ENCODE data around the gene AMPD1.

Gene AMPD1

GRCh38 chr1:114648503-114648902 lies 46.8 kb downstream of the AMPD1 start:
- DNase-seq (ENCODE audit: extremely low read depth in 1 of 2, low read depth in 1 of 2) = no peak

DNA sequence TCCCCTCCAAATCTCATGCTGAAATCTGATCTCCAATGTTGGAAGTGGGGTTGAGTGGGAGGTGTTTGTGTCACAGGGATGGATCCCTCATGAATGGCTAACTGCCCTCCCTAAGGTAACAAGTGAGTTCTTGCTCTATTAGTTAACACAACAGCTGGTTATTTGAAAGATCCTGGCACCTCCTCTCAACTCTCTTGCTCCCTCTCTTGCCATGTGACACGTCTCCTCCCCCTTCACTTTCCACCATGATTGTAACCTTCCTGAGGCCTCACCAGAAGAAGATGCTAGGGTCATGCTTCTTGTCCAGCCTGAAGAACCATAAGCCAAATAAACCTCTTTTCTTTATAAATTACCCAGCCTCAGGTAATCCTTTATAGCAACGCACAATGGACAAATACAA lies 54.0 kb downstream of the AMPD1 start:
- DNase-seq (ENCODE audit: extremely low read depth in 1 of 2, low read depth in 1 of 2) = no peak

- no peak for DNase-seq (ENCODE audit: extremely low read depth in 1 of 2, low read depth in 1 of 2)
Measured at GRCh38 chr1:114638910-114639309, 56.4 kb downstream of the AMPD1 start.

DNA sequence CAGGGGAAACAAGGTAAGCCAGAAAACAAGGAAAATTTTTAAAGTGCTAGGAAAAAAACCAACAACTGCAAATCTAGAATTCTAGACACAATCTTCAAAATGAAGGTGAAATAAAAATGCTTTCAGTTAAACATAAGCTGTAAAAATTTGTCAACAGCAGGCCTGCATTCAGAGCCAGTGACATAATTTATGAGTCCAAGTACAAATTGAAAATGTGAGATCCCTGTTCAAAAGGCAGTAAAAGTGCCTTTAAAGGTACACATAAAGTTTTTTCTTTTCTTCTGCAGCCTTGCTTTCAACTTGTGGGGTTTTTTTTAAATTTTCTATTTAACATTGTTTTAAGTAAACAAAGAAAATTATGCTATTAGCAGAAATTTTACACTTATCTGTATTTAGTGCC lies 62.9 kb downstream of the AMPD1 start:
- DNase-seq (ENCODE audit: extremely low read depth in 1 of 2, low read depth in 1 of 2) = no peak

DNA sequence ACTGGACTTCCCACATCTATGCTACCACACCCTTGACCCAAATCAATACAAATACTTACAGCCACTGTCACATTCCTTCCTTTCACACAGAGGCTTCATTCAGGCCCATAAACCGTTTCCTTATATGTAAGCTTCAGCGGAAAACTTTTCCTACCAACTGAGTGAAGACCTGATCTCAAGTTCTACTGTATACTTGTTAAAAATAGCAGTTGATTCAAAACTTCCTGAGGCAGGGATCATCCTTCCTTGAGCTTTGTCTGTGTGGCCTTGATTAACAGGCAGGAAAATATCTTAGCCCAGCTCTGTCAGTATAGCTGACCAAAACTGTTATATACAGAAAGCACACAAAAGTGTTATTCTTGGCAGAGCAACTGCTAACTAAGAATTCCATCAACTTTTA lies 68.2 kb downstream of the AMPD1 start:
- DNase-seq (ENCODE audit: extremely low read depth in 1 of 2, low read depth in 1 of 2) = no peak

DNA sequence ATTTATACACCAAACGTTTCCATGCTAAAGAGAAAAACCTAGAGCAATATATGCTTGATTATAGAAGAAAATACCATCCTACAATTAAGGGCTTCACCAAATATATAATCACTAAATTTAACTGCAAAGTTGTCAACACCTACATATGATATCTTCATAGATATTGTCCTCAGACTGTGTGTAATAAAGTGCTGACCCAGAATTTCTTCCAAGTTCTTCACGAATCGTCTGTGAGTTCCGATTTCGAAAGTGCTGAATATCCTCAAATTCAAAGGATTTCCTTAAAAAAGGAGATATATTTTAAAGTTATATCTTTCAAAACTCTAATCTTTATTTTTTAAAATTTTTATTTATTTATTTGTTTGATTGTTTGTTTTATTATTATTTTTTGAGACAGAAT lies 72.0 kb downstream of the AMPD1 start:
- no peak for DNase-seq (ENCODE audit: extremely low read depth in 1 of 2, low read depth in 1 of 2)

All from stimulated activated CD8-positive, alpha-beta memory T cell treated with anti-CD3 and anti-CD28 coated beads, Interleukin-7, amount 100 ng/mL, for 48 hours (primary cell).